CD14-positive monocyte (primary cell): ENCODE results near the gene UBE2E2. TPM values are rescaled to one million over a fixed set of nuclear protein-coding genes. Genes with fewer than 3 reads are reported as not detected.

Experiments used
- DNase-seq, 3 donors: peaks; one replicate each; pipeline ENCODE4 v3.0.0-alpha.2; 2011 to 2022
- H2AFZ ChIP-seq: 2 replicates; pipeline ENCODE4 v1.6.0; 2012; ENCODE audit warnings: mild to moderate bottlenecking, low read depth, low read length, inconsistent platforms; ENCODE audit not compliant: insufficient read depth, poor library complexity, severe bottlenecking
- H3K27ac ChIP-seq, 2 donors: 1 replicate in 1 of 2; 2 replicates in 1 of 2; pipeline ENCODE4 v1.5.1; 2012 to 2013; ENCODE audit warnings: low read length in 2 of 2, control low read depth in 1 of 2, inconsistent platforms in 1 of 2, low read depth in 1 of 2, mild to moderate bottlenecking in 1 of 2
- H3K27me3 ChIP-seq, 2 donors: one replicate each; pipeline versions ENCODE4 v1.6.0 to v1.6.1; 2011 to 2013; ENCODE audit warnings: low read length in 2 of 2; ENCODE audit not compliant: control insufficient read depth in 2 of 2, insufficient read depth in 2 of 2
- H3K36me3 ChIP-seq, 2 donors: replicated peaks in 1 of 2; 1 replicate in 1 of 2; 2 replicates in 1 of 2; pipeline versions ENCODE4 v1.5.1 to v1.6.1; 2012 to 2013; ENCODE audit warnings: low read length in 2 of 2, control low read depth in 1 of 2, inconsistent platforms in 1 of 2, mild to moderate bottlenecking in 1 of 2; ENCODE audit not compliant: insufficient read depth in 2 of 2, control insufficient read depth in 1 of 2
- H3K4me1 ChIP-seq, 2 donors: 1 replicate in 1 of 2; 2 replicates in 1 of 2; pipeline versions ENCODE4 v1.5.1 to v1.6.1; 2012 to 2013; ENCODE audit warnings: low read length in 2 of 2, control low read depth in 1 of 2, inconsistent platforms in 1 of 2, mild to moderate bottlenecking in 1 of 2, moderate library complexity in 1 of 2; ENCODE audit not compliant: insufficient read depth in 2 of 2, control insufficient read depth in 1 of 2
- H3K4me2 ChIP-seq: replicated peaks from 2 replicates; pipeline ENCODE3; 2012; ENCODE audit warnings: low read length, moderate library complexity, mild to moderate bottlenecking; ENCODE audit not compliant: poor library complexity, severe bottlenecking; ENCODE audit errors: extremely low read depth
- H3K4me3 ChIP-seq, 3 experiments: fragments of 200-600 bp in 1 of 3; sonication (generic) in 1 of 3; replicated peaks in 1 of 3; 1 replicate in 2 of 3; 2 replicates in 1 of 3; pipeline ENCODE4 v1.5.1; 2011 to 2013; ENCODE audit warnings: low read length in 3 of 3, mild to moderate bottlenecking in 3 of 3, control low read depth in 2 of 3, low read depth in 2 of 3, inconsistent platforms in 1 of 3, moderate library complexity in 1 of 3
- H3K79me2 ChIP-seq: 2 replicates; pipeline ENCODE4 v1.6.0; 2012; ENCODE audit warnings: mild to moderate bottlenecking, control low read depth, inconsistent platforms, low read length, moderate library complexity; ENCODE audit not compliant: insufficient read depth
- H3K9ac ChIP-seq: 2 replicates; pipeline ENCODE4 v1.6.0; 2017; ENCODE audit warnings: low read length, mild to moderate bottlenecking; ENCODE audit not compliant: insufficient read depth, poor library complexity, severe bottlenecking
- H3K9me3 ChIP-seq, 2 donors: replicated peaks in 1 of 2; 1 replicate in 1 of 2; 2 replicates in 1 of 2; pipeline versions ENCODE4 v1.5.1 to v1.6.1; 2012 to 2013; ENCODE audit warnings: low read length in 2 of 2, control low read depth in 1 of 2; ENCODE audit not compliant: control insufficient read depth in 1 of 2, insufficient read depth in 1 of 2
- H4K20me1 ChIP-seq: 2 replicates; pipeline ENCODE4 v1.6.0; 2012; ENCODE audit warnings: mild to moderate bottlenecking, low read length, control low read depth, moderate library complexity; ENCODE audit not compliant: insufficient read depth
- H3K27ac Mint-ChIP-seq, 7 donors: one replicate each; pipeline ENCODE4 v1.8.0; 2020; ENCODE audit warnings: mild to moderate bottlenecking in 7 of 7, mixed read lengths in 7 of 7, moderate library complexity in 6 of 7, inconsistent platforms in 2 of 7
- H3K27me3 Mint-ChIP-seq, 3 donors: one replicate each; pipeline ENCODE4 v1.8.0; 2021 to 2022; ENCODE audit warnings: low read depth in 3 of 3, mild to moderate bottlenecking in 3 of 3, mixed read lengths in 3 of 3, moderate library complexity in 3 of 3, inconsistent platforms in 1 of 3
- H3K36me3 Mint-ChIP-seq, 2 donors: one replicate each; pipeline ENCODE4 v1.8.0; 2020; ENCODE audit warnings: mixed read lengths in 2 of 2, inconsistent platforms in 1 of 2, mild to moderate bottlenecking in 1 of 2
- H3K4me1 Mint-ChIP-seq: one replicate; pipeline ENCODE4 v1.8.0; 2020; ENCODE audit warnings: mild to moderate bottlenecking, mixed read lengths
- H3K4me3 Mint-ChIP-seq, 2 donors: one replicate each; pipeline ENCODE4 v1.8.0; 2020; ENCODE audit warnings: mild to moderate bottlenecking in 2 of 2, mixed read lengths in 2 of 2, moderate library complexity in 1 of 2
- H3K9me3 Mint-ChIP-seq, 7 donors: one replicate each; pipeline ENCODE4 v1.8.0; 2020 to 2022; ENCODE audit warnings: mixed read lengths in 7 of 7, mild to moderate bottlenecking in 6 of 7, moderate library complexity in 6 of 7, inconsistent platforms in 2 of 7
- CTCF ChIP-seq: fragments of 200-600 bp; IDR thresholded peaks from one replicate; pipeline ENCODE4 v1.8.0; 2022; ENCODE audit warnings: antibody characterized with exemption, mild to moderate bottlenecking
- WGBS: methylation state at CpG from one replicate; pipeline ENCODE4 v1.1.5; 2013; ENCODE audit warnings: missing lambda C conversion rate; ENCODE audit not compliant: insufficient coverage; 5-methylcytosine and 5-hydroxymethylcytosine counted together
- intact Hi-C, 2 donors: fragments of 100-400 bp; cut with micrococcal nuclease; formaldehyde crosslinking; loops; one replicate each; pipeline versions ENCODE4 v1.15.0 to v1.15.1; 2023
- polyA plus RNA-seq, 3 donors: library from polyadenylated mRNA; depleted of rRNA in 1 of 3; unstranded in 2 of 3; stranded (reverse) in 1 of 3; fragments of 300-500 nt in 2 of 3; fragments of >200 nt in 1 of 3; fragmentation: Illumina TruSeq in 2 of 3; gene quantifications; 1 replicate in 2 of 3; 2 replicates in 1 of 3; pipeline ENCODE4 v1.2.3, GENCODE V29; 2012 to 2021

Gene UBE2E2
- polyA plus RNA-seq, 3 donors = 25.8 to 78.0 (median 66.3) TPM

- H3K4me3 Mint-ChIP-seq = no peak overlapping the region
- Histone ChIP-seq H4K20me1 (no peaks in the 10 kb centered on the region), H3K79me2 (no peaks in the 10 kb centered on the region), H2AFZ (no peak overlapping the region), H3K4me3 (no peak overlapping the region), H3K9me3 (no peaks in the 10 kb centered on the region), H3K36me3 (no peaks in the 10 kb centered on the region), H3K4me2 (no peak overlapping the region), H3K9ac (no peak overlapping the region), H3K27ac (no peak overlapping the region), H3K27me3 (no peaks in the 10 kb centered on the region), H3K4me1 (no peaks in the 10 kb centered on the region)
- no peaks in the 10 kb centered on the region for H3K4me1 Mint-ChIP-seq
- no peaks in the 10 kb centered on the region for H3K36me3 Mint-ChIP-seq
- no peak for TF ChIP-seq CTCF
- peaks cover 0 to 6% (median 0%) of the 10 kb centered on the region in 7 donors for H3K9me3 Mint-ChIP-seq
- intact Hi-C loops = no loop called here
- no peak overlapping the region for H3K27ac Mint-ChIP-seq
- no peaks in the 10 kb centered on the region for H3K27me3 Mint-ChIP-seq
- DNase-seq = peak in 1 of 3 donors; percentile 28
- 100% methylated on average over 1 of the region's 2 CpGs for WGBS
Observed at GRCh38 chr3:23170291-23170690, 32.8 kb upstream of the UBE2E2 start.

GRCh38 chr3:23172059-23172458 lies 31.1 kb upstream of the UBE2E2 start:
- Mint-ChIP-seq H3K27me3 (no peaks in the 10 kb centered on the region), H3K27ac (no peak overlapping the region), H3K9me3 (peaks cover 0 to 7% (median 0%) of the 10 kb centered on the region in 7 donors), H3K36me3 (no peaks in the 10 kb centered on the region), H3K4me3 (no peak overlapping the region), H3K4me1 (peaks cover 3% of the 10 kb centered on the region)
- H2AFZ ChIP-seq = no peak overlapping the region
- no peak overlapping the region for H3K9ac ChIP-seq
- WGBS = no CpG with 5 or more reads among the region's 2 CpGs
- H3K79me2 ChIP-seq = no peaks in the 10 kb centered on the region
- intact Hi-C loops = no loop called here
- H3K27ac ChIP-seq = no peak overlapping the region
- no peak overlapping the region for H3K4me3 ChIP-seq
- no peaks in the 10 kb centered on the region for H3K27me3 ChIP-seq
- H3K4me1 ChIP-seq = no peaks in the 10 kb centered on the region
- H4K20me1 ChIP-seq = no peaks in the 10 kb centered on the region
- no peak for DNase-seq
- H3K4me2 ChIP-seq = no peak overlapping the region
- TF ChIP-seq CTCF = no peak
- no peaks in the 10 kb centered on the region for H3K36me3 ChIP-seq
- no peaks in the 10 kb centered on the region for H3K9me3 ChIP-seq
